GM12874 (cell line): ENCODE results near the gene C3orf18.

Experiments used
- CTCF ChIP-seq: IDR thresholded peaks from 2 replicates; pipeline ENCODE4 v1.5.1; 2011; ENCODE audit warnings: low read depth, mild to moderate bottlenecking, control low read depth, low read length, moderate library complexity; ENCODE audit not compliant: insufficient read depth

Gene C3orf18

GRCh38 chr3:50520849-50521248 is 46.7 kb downstream of the C3orf18 start:
- no peak for TF ChIP-seq CTCF

- peak; percentile 98 for TF ChIP-seq CTCF
Observed at GRCh38 chr3:50519471-50520089, 48.0 kb downstream of the C3orf18 start.

- TF ChIP-seq CTCF = no peak
Observed at GRCh38 chr3:50518436-50518835, 49.1 kb downstream of the C3orf18 start.

- TF ChIP-seq CTCF = no peak
Observed at GRCh38 chr3:50517721-50518206, 49.8 kb downstream of the C3orf18 start.

GRCh38 chr3:50516440-50516871 is 51.1 kb downstream of the C3orf18 start:
- no peak for TF ChIP-seq CTCF

- no peak for TF ChIP-seq CTCF
Observed at GRCh38 chr3:50515565-50516439, 51.7 kb downstream of the C3orf18 start.

GRCh38 chr3:50512131-50512530 is 55.4 kb downstream of the C3orf18 start:
- TF ChIP-seq CTCF = no peak
